Activated effector memory CD4-positive, alpha-beta T cell treated with anti-CD3 and anti-CD28 coated beads, Interleukin-2, amount 50 U/mL, for 16 hours (primary cell): Measurements from ENCODE around the gene RUNX3.

Experiments used
- DNase-seq: peaks from one replicate; pipeline ENCODE4 v3.0.0-alpha.2; 2020

The RUNX3 gene

GRCh38 chr1:24859063-24860010 lies 70.7 kb downstream of the RUNX3 start:
- no peak for DNase-seq

GRCh38 chr1:24858277-24858676 lies 71.8 kb downstream of the RUNX3 start:
- DNase-seq, result no peak

- no peak for DNase-seq
Measured at GRCh38 chr1:24857507-24858133, 72.5 kb downstream of the RUNX3 start.

- no peak for DNase-seq
Measured at GRCh38 chr1:24856787-24857506, 73.1 kb downstream of the RUNX3 start.

- no peak for DNase-seq
Measured at GRCh38 chr1:24855474-24855873, 74.6 kb downstream of the RUNX3 start.

- DNase-seq, result no peak
Measured at GRCh38 chr1:24853649-24854048, 76.4 kb downstream of the RUNX3 start.

GRCh38 chr1:24850328-24850920 lies 79.7 kb downstream of the RUNX3 start:
- no peak for DNase-seq

- no peak for DNase-seq
Measured at GRCh38 chr1:24849672-24850295, 80.3 kb downstream of the RUNX3 start.
